Breast epithelium (tissue), 4 donors: ENCODE measurements around the gene CDKN2B-AS1. TPM values are rescaled to one million over a fixed set of nuclear protein-coding genes. Genes with fewer than 3 reads are reported as not detected.

Source experiments
- DNase-seq, 2 donors: peaks; one replicate each; pipeline ENCODE4 v3.0.0-alpha.2; 2019; ENCODE audit warnings: low spot score in 2 of 2
- H3K27ac ChIP-seq, 2 donors: fragments of 200-600 bp; sonication (generic) in 1 of 2; one replicate each; pipeline ENCODE4 v1.5.1; 2016 to 2019; ENCODE audit warnings: mild to moderate bottlenecking in 1 of 2
- H3K27me3 ChIP-seq, 2 donors: fragments of 200-600 bp; sonication (generic) in 1 of 2; one replicate each; pipeline versions ENCODE4 v1.5.1 to v1.6.0; 2017 to 2019; ENCODE audit warnings: control low read depth in 1 of 2, mild to moderate bottlenecking in 1 of 2
- H3K36me3 ChIP-seq: fragments of 200-600 bp; one replicate; pipeline ENCODE4 v1.5.1; 2019
- H3K4me1 ChIP-seq, 2 donors: fragments of 200-600 bp; sonication (generic); one replicate each; pipeline ENCODE4 v1.5.1; 2016 to 2019; ENCODE audit warnings: control low read depth in 1 of 2
- H3K4me3 ChIP-seq, 3 donors: fragments of 200-600 bp; sonication (generic); 1 replicate in 2 of 3; 2 replicates in 1 of 3; pipeline ENCODE4 v1.5.1; 2016 to 2019; ENCODE audit warnings: mild to moderate bottlenecking in 3 of 3, moderate library complexity in 2 of 3
- H3K9me3 ChIP-seq, 2 donors: fragments of 200-600 bp; sonication (generic) in 1 of 2; one replicate each; pipeline ENCODE4 v1.5.1; 2016 to 2019; ENCODE audit warnings: control low read depth in 1 of 2
- CTCF ChIP-seq, 3 donors: fragments of 450-650 bp; IDR thresholded peaks; one replicate each; pipeline ENCODE4 v1.5.1; 2016 to 2017; ENCODE audit warnings: antibody characterized with exemption in 3 of 3, mild to moderate bottlenecking in 3 of 3, moderate library complexity in 3 of 3
- POLR2A ChIP-seq: fragments of 450-650 bp; IDR thresholded peaks from one replicate; pipeline ENCODE4 v1.6.1; 2016; ENCODE audit warnings: antibody characterized with exemption, mild to moderate bottlenecking, moderate library complexity
- POLR2AphosphoS5 ChIP-seq, 3 donors: sonication (generic); formaldehyde crosslinking; IDR thresholded peaks; one replicate each; pipeline ENCODE4 v1.6.1; 2017; ENCODE audit warnings: antibody characterized with exemption in 3 of 3
- intact Hi-C: fragments of 100-400 bp; cut with DNase I; formaldehyde crosslinking; loops from one replicate; pipeline ENCODE4 v1.15.1; 2023; ENCODE audit warnings: low total_unique reads
- total RNA-seq, 3 donors: library from RNA; depleted of rRNA; stranded (reverse); fragments of >200 nt; gene quantifications; one replicate each; pipeline ENCODE4 v1.1.0, GENCODE V29; 2016

CDKN2B-AS1 gene
- total RNA-seq, 3 donors from 2014 or later, result 1.3 to 4.6 (median 3.2) TPM

- Histone ChIP-seq H3K27me3 (no peaks in the 10 kb centered on the region), H3K4me3 (no peak overlapping the region), H3K27ac (no peak overlapping the region), H3K36me3 (no peaks in the 10 kb centered on the region), H3K9me3 (no peaks in the 10 kb centered on the region), H3K4me1 (no peaks in the 10 kb centered on the region)
- no peak for DNase-seq
- no peak for TF ChIP-seq POLR2A
- TF ChIP-seq CTCF (IDR thresholded peaks at IDR 0.05), result no peak
- no peak for TF ChIP-seq POLR2AphosphoS5 (IDR thresholded peaks at IDR 0.05)
- intact Hi-C loops, result no loop called here
Measured at GRCh38 chr9:22103685-22104575, 109.3 kb downstream of the CDKN2B-AS1 start.

- no peak overlapping the region for H3K27ac ChIP-seq
- H3K27me3 ChIP-seq, result no peaks in the 10 kb centered on the region
- DNase-seq, result no peak
- H3K4me1 ChIP-seq, result no peaks in the 10 kb centered on the region
- intact Hi-C loops, result no loop called here
- H3K9me3 ChIP-seq, result no peaks in the 10 kb centered on the region
- no peak for TF ChIP-seq CTCF (IDR thresholded peaks at IDR 0.05)
- TF ChIP-seq POLR2AphosphoS5 (IDR thresholded peaks at IDR 0.05), result no peak
- no peak for TF ChIP-seq POLR2A
- H3K4me3 ChIP-seq, result no peak overlapping the region
- no peaks in the 10 kb centered on the region for H3K36me3 ChIP-seq
Measured at GRCh38 chr9:22105005-22105722, 110.6 kb downstream of the CDKN2B-AS1 start.

GRCh38 chr9:22107202-22108045 lies 112.8 kb downstream of the CDKN2B-AS1 start:
- Histone ChIP-seq H3K27ac (no peak overlapping the region), H3K4me3 (no peak overlapping the region), H3K9me3 (no peaks in the 10 kb centered on the region), H3K4me1 (no peaks in the 10 kb centered on the region), H3K36me3 (no peaks in the 10 kb centered on the region), H3K27me3 (no peaks in the 10 kb centered on the region)
- TF ChIP-seq POLR2A, result no peak
- no peak for TF ChIP-seq POLR2AphosphoS5 (IDR thresholded peaks at IDR 0.05)
- TF ChIP-seq CTCF (IDR thresholded peaks at IDR 0.05), result no peak
- DNase-seq, result no peak
- intact Hi-C loops, result no loop called here

- no peaks in the 10 kb centered on the region for H3K9me3 ChIP-seq
- no peaks in the 10 kb centered on the region for H3K27me3 ChIP-seq
- H3K4me1 ChIP-seq, result no peaks in the 10 kb centered on the region
- intact Hi-C loops, result no loop called here
- no peak for DNase-seq
- no peak overlapping the region for H3K4me3 ChIP-seq
- H3K36me3 ChIP-seq, result no peaks in the 10 kb centered on the region
- no peak overlapping the region for H3K27ac ChIP-seq
- no peak for TF ChIP-seq POLR2A
- no peak for TF ChIP-seq POLR2AphosphoS5 (IDR thresholded peaks at IDR 0.05)
- TF ChIP-seq CTCF (IDR thresholded peaks at IDR 0.05), result no peak
Measured at GRCh38 chr9:22108581-22109370, 114.2 kb downstream of the CDKN2B-AS1 start.
